Endothelial cell of umbilical vein (primary cell): ENCODE measurements around the gene FAM222B. TPM values are rescaled to one million over a fixed set of nuclear protein-coding genes. Genes with fewer than 3 reads are reported as not detected.

ENCODE experiments used
- BruUV-seq: library from RNA; stranded (reverse); fragments of 400-500 nt; replicated peaks from 2 replicates; lab custom pipeline; 2021; lab: Mats Ljungman, UMichigan
- CTCF ChIA-PET: fragments of 300-600, 350-600 bp; sonication (Branson Sonifier 250); formaldehyde crosslinking; loops from one replicate; lab custom pipeline; 2021; ENCODE audit warnings: antibody characterized with exemption, inconsistent platforms; lab: Charles Lee
- POLR2A ChIA-PET: fragments of 300-600, 350-600 bp; sonication (Branson Sonifier 250); formaldehyde crosslinking; loops from one replicate; lab custom pipeline; 2021; ENCODE audit warnings: antibody characterized with exemption, inconsistent platforms; lab: Charles Lee
- DNase-seq: peaks from one replicate; pipeline ENCODE4 v3.0.0-alpha.2; 2011; ENCODE audit warnings: low read depth, low spot score
- FAIRE-seq: peaks from 2 replicates; lab custom pipeline; 2011; peaks lifted over from hg19 to GRCh38; lab: Jason Lieb, UNC
- H2AFZ ChIP-seq: 2 replicates; pipeline ENCODE4 v1.6.0; 2012; ENCODE audit warnings: low read depth, low read length, control low read depth, inconsistent platforms
- H3K27ac ChIP-seq: 2 replicates; pipeline ENCODE4 v1.5.1; 2011; ENCODE audit warnings: low read depth, mild to moderate bottlenecking, control low read depth, low read length, moderate library complexity; ENCODE audit not compliant: insufficient read depth
- H3K27me3 ChIP-seq, 2 experiments: 2 replicates each; pipeline versions ENCODE4 v1.6.0 to v1.6.1; 2011; ENCODE audit warnings: low read length in 2 of 2, mixed read lengths in 1 of 2; ENCODE audit not compliant: control insufficient read depth in 2 of 2, insufficient read depth in 2 of 2
- H3K36me3 ChIP-seq, 2 experiments: 2 replicates in 1 of 2; 3 replicates in 1 of 2; pipeline ENCODE4 v1.5.1; 2011; ENCODE audit warnings: low read length in 2 of 2, mild to moderate bottlenecking in 1 of 2, moderate library complexity in 1 of 2; ENCODE audit not compliant: control insufficient read depth in 2 of 2, insufficient read depth in 2 of 2; ENCODE audit errors: extremely low read depth in 1 of 2
- H3K4me1 ChIP-seq: 3 replicates; pipeline ENCODE4 v1.5.1; 2011; ENCODE audit warnings: mild to moderate bottlenecking, low read length; ENCODE audit not compliant: control insufficient read depth, insufficient read depth; ENCODE audit errors: extremely low read depth
- H3K4me2 ChIP-seq: 2 replicates; pipeline ENCODE4 v1.6.1; 2011; ENCODE audit warnings: low read length, control low read depth, mixed read lengths; ENCODE audit not compliant: insufficient read depth
- H3K4me3 ChIP-seq, 3 experiments: fragments of 200-600 bp in 1 of 3; sonication (generic), shearing (Covaris generic) in 1 of 3; replicated peaks in 1 of 3; 2 replicates each; pipeline ENCODE4 v1.5.1; 2011 to 2016; ENCODE audit warnings: control low read depth in 3 of 3, low read length in 3 of 3, mild to moderate bottlenecking in 2 of 3, inconsistent platforms in 1 of 3, low read depth in 1 of 3, moderate library complexity in 1 of 3; ENCODE audit not compliant: insufficient read depth in 1 of 3
- H3K79me2 ChIP-seq: 2 replicates; pipeline ENCODE4 v1.6.0; 2012; ENCODE audit warnings: low read length, inconsistent platforms; ENCODE audit not compliant: control insufficient read depth, insufficient read depth
- H3K9ac ChIP-seq: replicated peaks from 2 replicates; pipeline ENCODE3; 2011; ENCODE audit warnings: low read length, control low read depth; ENCODE audit not compliant: insufficient read depth; ENCODE audit errors: extremely low read depth
- H3K9me1 ChIP-seq: replicated peaks from 3 replicates; pipeline ENCODE4 v1.6.0; 2011; ENCODE audit warnings: mild to moderate bottlenecking, low read length; ENCODE audit not compliant: control insufficient read depth, insufficient read depth; ENCODE audit errors: extremely low read depth
- H3K9me3 ChIP-seq: replicated peaks from 2 replicates; pipeline ENCODE4 v1.5.1; 2012; ENCODE audit warnings: low read length, inconsistent platforms; ENCODE audit not compliant: control insufficient read depth, insufficient read depth
- H4K20me1 ChIP-seq: replicated peaks from 2 replicates; pipeline ENCODE3; 2011; ENCODE audit warnings: mild to moderate bottlenecking, low read length; ENCODE audit not compliant: control insufficient read depth, insufficient read depth; ENCODE audit errors: extremely low read depth
- CTCF ChIP-seq, 2 donors: IDR thresholded peaks; 1 replicate in 1 of 2; 2 replicates in 1 of 2; pipeline ENCODE4 v1.5.1; 2011; ENCODE audit warnings: low read length in 2 of 2, mild to moderate bottlenecking in 2 of 2, moderate library complexity in 2 of 2, control low read depth in 1 of 2, inconsistent platforms in 1 of 2, low read depth in 1 of 2; ENCODE audit not compliant: insufficient read depth in 1 of 2; ENCODE audit errors: extremely low read depth in 1 of 2
- EZH2 ChIP-seq: IDR thresholded peaks from 2 replicates; pipeline ENCODE4 v1.6.1; 2012; ENCODE audit warnings: borderline replicate concordance, low read depth, mild to moderate bottlenecking, moderate library complexity, low read length, inconsistent platforms; ENCODE audit not compliant: severe bottlenecking
- FOS ChIP-seq: IDR thresholded peaks from 2 replicates; pipeline ENCODE4 v1.6.1; 2011; ENCODE audit warnings: mild to moderate bottlenecking, low read length, moderate library complexity, borderline replicate concordance; ENCODE audit not compliant: insufficient read depth
- GATA2 ChIP-seq: IDR thresholded peaks from 2 replicates; pipeline ENCODE4 v1.7.0; 2011; ENCODE audit warnings: low read depth, mild to moderate bottlenecking, moderate library complexity, mixed read lengths, low read length; ENCODE audit not compliant: insufficient read length, insufficient read depth
- JUN ChIP-seq: IDR thresholded peaks from 2 replicates; pipeline ENCODE4 v1.6.1; 2011; ENCODE audit warnings: borderline replicate concordance, low read depth; ENCODE audit not compliant: insufficient read length, insufficient read depth
- MAX ChIP-seq: IDR thresholded peaks from 2 replicates; pipeline ENCODE4 v1.6.1; 2011; ENCODE audit not compliant: insufficient read depth, insufficient read length
- MYC ChIP-seq: IDR thresholded peaks from one replicate; pipeline ENCODE4 v1.6.1; 2011; ENCODE audit warnings: mild to moderate bottlenecking, low read depth, low read length
- POLR2A ChIP-seq: IDR thresholded peaks from 2 replicates; pipeline ENCODE4 v1.6.1; 2012; ENCODE audit warnings: low read depth, mild to moderate bottlenecking, control low read depth, low read length
- POLR2AphosphoS5 ChIP-seq: IDR thresholded peaks from 2 replicates; pipeline ENCODE4 v1.6.1; 2012; ENCODE audit warnings: low read depth, mild to moderate bottlenecking, control low read depth, low read length, moderate library complexity; ENCODE audit not compliant: insufficient read depth
- dilution Hi-C: fragments of 300-500 bp; cut with MboI; formaldehyde crosslinking; loops from one replicate; pipeline ENCODE4 v1.15.0; 2019; ENCODE audit warnings: low sequenced_read_pairs; ENCODE audit not compliant: extremely low pct_ligation_motif_present
- intact Hi-C: fragments of 100-400 bp; cut with micrococcal nuclease; formaldehyde crosslinking; loops from one replicate; pipeline ENCODE4 v1.10.0; 2022
- polyA plus RNA-seq, 4 experiments: library from polyadenylated mRNA; depleted of rRNA in 3 of 4; stranded (reverse) in 3 of 4; unstranded in 1 of 4; fragments of >200 nt; gene quantifications; 2 replicates each; pipeline versions ENCODE4 v1.2.1 to v1.2.3, GENCODE V29; 2011 to 2012; ENCODE audit warnings: missing spikeins in 1 of 4
- total RNA-seq: library from RNA; stranded (reverse); gene quantifications from 2 replicates; pipeline ENCODE4 v1.2.3, GENCODE V29; 2021

Gene FAM222B
- total and polyA plus RNA-seq, 2 donors (not counting 3 experiments of a cell fraction or from before 2014, with no cell fraction given) = 21.1 to 30.6 TPM

GRCh38 chr17:28738680-28739384, 103.8 kb downstream of the FAM222B start:
- TF ChIP-seq JUN (no peak), MAX (no peak), EZH2 (no peak), GATA2 (no peak), FOS (no peak), CTCF (IDR thresholded peaks at IDR 0.05; ENCODE audit: extremely low read depth in 1 of 2, insufficient read depth in 1 of 2, low read depth in 1 of 2, low read length in 2 of 2) (no peak), POLR2A (no peak), POLR2AphosphoS5 (no peak), MYC (no peak)
- no peak for FAIRE-seq
- Histone ChIP-seq H3K27me3 (no peaks in the 10 kb centered on the region), H3K9me1 (no peaks in the 10 kb centered on the region), H3K36me3 (no peaks in the 10 kb centered on the region), H3K4me2 (no peak overlapping the region), H3K27ac (no peak overlapping the region), H3K9ac (no peak overlapping the region), H3K9me3 (no peaks in the 10 kb centered on the region), H3K4me1 (peaks cover 6% of the 10 kb centered on the region), H2AFZ (no peak overlapping the region), H3K79me2 (no peaks in the 10 kb centered on the region), H4K20me1 (no peaks in the 10 kb centered on the region), H3K4me3 (no peak overlapping the region)
- ChIA-PET POLR2A (no interaction called here), CTCF (interaction anchor here (1.3 to 16.6 kb wide), 2 partner anchors 10 to 25 kb away, joined by 4 to 602 read pairs; partner anchors contain the start of genes NEK8 and TLCD1)
- DNase-seq = no peak
- BruUV-seq = no TSS peak
- intact Hi-C loops (no loop called here), dilution Hi-C loops (no loop called here)
